HG03097 (cell line): ENCODE data around the gene ZNF385B.

Experiments used
- ATAC-seq: cut with Tn5 transposase; IDR thresholded peaks from one replicate; pipeline ENCODE4 v1.9.1; 2021; ENCODE audit not compliant: unreplicated experiment, low FRiP score

The ZNF385B gene

DNA sequence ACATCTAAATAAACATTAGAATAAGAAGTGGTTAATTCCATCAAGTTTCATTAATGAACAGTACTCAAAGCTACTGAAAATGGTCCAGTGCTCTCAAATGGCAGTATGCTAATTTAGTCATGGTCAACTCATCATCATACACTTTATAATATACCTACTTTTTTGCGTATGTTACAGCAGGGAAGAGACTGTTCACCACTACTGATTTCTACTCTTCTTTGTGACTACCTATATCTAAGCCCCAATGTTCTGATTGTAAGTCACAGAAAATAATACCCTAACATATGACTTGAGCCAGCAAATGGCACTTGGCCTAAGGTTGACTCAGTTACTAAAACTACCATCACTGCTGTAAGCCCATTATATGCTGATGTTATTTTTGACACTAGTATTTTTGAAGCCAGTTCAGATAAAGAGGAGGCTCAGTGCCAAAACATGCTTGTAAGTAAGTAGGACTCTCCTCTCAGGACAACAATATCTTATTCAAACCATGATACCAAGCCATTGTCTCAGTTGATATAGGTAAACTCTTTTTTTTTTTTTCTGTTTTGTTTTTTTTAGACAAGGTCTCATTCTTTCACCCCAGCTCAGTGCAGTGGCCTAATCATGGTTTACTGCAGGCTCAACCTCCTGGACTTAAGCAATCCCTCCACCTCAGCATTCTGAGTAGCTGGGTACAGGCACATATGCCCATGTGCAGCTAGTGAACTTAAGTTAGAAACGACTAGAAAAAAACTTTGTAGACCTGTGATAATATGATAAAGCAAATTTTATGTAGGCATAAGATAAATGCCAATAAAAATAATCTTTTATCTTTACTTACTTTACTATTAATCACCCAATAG lies 266.9 kb downstream of the ZNF385B start:
- ATAC-seq, result no peak

DNA sequence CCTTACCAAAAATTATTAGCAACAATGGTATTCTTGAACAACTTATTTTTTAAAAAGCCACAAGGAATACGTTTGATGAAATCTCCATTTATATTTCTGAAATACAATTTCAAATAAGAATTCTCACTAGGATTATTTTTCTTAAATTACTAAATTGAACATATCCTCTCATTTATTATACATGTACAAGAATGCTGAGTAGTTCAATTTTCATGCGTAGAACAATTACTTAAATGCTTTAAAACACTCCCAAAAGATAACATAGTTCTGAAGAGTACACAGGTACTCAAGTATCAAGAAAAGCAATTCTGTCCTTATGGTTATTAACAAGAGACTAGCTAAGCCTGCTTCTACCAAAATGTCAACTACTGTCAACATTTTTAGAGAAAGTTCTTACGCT lies 268.1 kb downstream of the ZNF385B start:
- ATAC-seq, result no peak

DNA sequence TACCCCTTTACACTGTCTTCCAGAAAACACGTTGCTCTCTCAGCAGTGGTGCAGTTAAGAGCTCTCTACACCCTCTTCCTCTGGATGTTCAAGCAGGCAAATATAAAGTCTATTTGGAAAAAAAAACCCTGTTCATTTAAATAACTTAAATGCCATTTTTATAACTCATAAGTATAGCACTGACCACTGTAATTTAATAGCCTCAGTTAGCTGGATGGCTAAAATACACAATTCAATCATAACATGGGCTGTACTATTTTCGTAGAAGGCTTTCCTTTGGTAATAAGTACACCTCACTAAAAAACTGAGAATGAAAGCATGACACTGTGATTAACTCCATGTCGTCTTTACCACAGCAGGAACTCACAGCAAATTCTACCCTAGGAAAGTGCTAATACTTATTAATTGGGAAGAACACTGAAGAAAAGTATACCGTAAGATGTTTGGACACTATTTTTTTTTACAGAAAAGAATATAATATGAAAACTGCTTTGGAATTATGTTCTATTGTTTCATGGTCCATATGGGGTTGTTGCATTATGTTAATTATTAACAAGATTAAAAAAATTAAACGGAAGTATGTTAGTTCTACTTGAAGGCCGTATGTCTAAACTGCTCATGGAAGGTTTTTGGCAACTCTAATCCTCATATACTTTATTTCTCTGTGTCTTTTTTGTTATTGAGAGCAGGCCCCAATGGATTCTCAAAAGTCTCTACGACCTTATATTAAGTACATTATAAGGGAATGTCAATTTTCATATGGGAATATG lies 269.1 kb downstream of the ZNF385B start:
- ATAC-seq, result no peak

DNA sequence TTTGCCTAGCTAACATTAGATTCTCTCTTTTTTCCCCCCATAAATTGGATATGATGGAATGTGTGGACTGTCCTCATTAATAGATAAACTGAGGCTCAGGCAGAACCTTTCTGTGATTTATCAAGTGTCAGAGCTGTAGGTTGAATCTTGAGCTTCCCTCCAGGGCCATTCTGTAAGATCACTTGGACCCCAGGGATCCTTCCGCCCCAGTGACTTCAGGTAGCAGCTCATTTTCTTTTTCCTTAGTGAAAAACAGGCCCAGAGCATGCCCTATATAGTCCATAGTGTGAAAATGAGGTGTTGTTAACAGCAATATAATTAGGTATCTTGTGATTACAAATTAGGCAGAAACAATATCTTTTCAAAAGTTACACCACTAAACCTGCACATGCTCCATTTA lies 269.7 kb downstream of the ZNF385B start:
- ATAC-seq, result no peak

DNA sequence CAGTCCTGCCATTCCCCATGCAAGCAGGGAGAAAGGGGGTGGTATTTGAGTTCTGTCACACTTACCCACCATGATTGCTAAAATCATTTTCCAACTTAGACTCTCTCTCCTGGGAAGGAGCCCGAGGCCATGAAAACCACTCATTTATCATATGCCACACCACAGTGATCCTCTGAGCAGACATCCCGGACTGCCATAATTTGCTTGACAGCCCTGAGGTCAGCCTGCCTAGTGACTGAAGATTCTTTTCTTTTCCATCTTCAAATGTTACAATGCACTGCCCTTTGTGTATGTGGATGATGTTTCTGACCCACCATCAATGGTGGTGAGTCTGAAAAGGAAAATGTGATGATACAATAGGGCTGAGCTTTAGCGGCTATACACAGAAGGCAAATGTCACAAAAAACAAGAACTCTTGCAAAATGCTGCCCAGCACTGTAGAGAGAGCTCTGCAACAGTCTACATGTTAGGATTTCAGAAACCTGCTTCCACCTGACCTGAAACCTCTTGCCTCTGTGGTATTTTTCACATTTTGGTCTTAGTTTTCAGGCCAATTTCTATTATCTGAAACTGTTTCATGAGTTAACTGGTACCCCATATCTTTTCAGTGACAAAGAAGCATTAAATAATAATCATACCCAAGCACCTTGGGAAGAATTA lies 272.8 kb downstream of the ZNF385B start:
- ATAC-seq, result no peak

DNA sequence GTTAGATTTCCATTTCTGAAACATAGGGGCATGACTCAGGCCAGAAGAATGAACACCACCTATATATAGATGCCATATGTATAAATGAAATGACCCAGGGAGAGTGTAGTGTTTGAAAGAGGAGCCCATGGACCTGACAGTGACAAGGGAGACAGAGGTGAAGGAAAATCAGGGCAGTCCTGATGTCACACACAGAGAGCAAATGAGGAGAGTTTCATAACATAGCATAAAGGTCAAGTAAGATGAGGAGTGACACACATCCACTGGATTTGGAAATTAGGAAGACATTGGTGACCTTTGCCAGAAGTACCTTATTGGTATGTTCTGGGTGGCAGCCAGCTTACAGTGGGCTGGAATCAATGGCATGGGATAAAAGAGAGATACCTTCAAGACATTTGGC lies 276.7 kb downstream of the ZNF385B start:
- no peak for ATAC-seq

DNA sequence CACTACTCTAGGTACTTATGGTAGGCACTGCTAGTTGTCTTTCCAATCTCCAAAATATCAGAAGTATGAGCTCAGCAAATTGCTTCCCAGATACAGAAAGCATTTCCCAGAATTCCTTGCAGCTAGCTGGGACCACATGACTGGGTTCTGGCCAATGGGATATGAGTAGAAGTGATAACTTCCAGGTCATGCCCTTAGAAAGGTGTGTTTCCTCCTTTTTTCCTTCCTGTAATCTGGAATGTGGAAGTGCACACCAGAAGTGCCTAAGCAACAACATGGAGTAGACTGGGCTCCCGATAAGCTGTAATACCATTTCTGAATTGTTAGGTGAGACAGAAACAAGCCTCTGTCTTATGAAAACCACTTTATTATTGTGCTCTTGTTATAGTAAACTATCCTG lies 279.8 kb downstream of the ZNF385B start:
- no peak for ATAC-seq

DNA sequence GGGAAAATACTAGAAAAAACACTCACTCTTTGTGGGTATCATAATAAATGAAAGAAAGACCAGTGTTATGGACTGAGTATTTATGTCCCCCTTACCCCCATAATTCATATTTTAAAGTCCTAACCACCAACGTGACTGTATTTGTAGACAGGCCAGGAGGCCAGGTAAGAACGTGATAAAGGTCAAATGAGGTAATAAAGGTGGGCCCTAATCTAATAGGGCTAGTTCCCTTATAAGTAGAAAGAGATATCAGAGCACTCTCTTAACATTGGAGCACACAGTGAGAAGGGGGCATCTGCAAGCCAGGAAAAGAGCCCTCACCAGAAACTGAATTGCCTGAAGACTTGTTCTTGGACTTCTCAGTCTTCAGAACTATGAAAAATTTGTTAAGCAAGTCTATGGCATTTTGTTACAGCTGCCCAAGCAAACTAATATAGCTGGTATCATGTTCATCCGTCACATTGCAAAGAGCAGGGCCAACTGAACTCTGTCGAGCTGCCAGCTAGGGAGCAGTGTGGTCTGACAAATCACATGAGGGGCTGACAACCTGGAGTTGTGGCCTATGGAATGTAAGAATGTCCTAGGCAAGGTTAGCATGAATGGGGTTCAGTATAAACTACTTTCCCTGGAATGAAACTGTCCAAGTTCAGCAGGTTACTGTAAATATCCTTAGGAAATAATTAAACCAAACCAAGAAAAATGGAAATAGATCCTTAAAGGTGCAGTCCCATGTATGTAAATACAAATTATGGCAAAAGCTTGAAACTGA lies 280.9 kb downstream of the ZNF385B start:
- no peak for ATAC-seq

DNA sequence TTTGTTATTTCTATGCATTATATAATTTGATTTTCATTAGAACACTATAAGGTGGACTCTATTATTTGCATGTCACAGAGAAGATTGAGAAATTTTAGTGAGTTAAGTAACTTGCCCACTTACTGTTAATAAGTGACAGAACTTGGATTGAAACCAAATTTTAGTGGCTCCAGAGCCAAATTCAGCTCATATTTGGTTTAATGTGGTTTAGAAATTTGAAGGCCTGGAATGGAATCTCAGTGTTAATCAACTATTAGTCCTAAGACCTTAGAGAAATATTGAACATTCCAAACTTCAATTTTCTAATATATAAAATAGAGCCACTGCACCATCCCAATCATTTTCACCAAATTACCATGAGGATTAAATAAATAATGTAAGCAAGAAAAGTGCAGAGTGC lies 281.6 kb downstream of the ZNF385B start:
- ATAC-seq, result no peak

DNA sequence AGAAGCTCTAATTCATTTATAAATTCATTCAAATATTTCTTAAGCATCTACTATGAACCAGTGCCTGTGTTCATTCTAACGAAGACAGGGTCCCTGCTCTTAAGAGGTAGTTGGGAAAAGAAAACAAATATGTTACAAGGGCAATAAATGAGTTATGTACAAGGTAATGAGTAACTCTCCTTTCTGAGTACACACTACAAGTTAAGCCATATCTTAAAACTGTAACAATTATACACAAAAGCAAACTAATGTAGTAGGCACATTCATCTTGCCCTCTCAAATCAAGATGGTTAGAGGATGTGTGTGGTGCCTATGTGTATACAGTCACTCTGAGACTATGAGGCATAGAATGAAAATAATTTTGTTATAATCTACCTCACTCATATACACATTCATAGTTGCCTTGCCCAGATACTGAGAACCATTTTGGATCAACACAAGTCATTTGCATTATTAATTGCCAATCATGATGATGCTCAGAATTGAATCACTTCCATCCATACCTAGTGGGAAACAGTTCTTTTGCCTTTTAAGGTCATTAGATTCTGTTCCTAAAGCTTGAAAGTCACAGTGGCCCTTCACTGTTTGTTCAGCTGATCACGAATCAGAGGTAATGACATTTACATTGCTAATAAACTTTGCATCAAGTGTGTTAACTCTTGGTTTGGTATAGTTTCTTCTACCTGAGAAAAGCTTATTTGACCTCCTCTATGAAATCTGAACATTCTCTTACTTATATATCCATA lies 283.1 kb downstream of the ZNF385B start:
- no peak for ATAC-seq

DNA sequence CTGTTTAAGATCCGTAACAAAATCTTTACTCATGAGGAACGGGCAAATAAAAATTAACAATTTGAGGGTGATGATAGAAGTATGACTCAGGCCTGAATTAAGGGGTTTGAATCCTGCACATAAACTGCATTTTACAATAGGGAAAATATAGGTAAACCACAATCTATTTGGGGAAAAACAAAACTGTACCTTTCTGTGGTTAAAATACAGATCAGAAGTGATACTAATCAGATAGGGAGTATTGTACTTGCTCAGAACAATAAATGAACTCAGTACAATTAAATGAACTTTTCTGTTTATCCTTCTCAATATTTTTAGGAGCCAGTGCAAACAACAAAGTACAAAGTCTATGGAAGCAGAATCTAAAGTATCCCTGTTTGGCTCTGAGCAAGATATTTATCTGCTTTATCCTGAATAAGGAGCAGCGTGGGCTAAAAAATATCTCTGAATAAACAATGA lies 287.3 kb downstream of the ZNF385B start:
- no peak for ATAC-seq

DNA sequence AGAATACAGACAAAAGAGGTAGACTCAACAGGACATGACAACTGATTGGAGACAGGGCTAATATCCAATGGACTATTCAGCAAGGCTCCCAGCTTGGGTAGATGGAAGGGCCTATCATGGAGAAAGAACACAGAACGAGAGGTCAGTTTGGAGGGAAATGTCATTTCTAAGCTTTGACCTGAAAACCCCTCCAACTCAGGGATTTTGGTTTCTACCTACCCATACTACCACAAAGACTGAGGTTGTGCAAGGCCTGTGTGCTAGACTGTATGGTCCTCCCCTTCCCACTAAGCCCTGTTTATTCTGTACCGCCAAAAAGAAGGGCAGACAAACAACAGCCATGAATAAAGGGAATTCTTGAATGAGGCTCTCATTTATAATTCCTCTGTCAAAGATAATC lies 288.9 kb downstream of the ZNF385B start:
- ATAC-seq, result no peak

DNA sequence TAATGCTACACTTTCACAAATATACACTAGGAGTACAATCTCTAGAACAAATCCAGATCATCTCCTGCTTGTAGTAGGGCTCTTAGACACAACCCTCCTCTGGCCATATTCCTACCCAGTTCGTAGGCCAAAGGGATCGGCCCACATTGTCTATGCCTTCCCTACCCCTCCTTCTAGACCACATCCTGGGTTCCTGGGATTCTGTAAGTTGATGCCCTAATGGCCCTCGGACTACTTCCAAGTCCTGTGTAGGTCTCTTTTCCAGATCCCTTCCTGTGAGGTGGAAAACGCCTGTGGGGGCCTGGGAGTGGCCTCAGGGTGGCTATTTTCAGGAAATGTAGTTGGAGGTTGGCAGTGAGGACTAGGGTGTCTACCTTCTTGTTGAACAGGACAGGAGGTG lies 289.7 kb downstream of the ZNF385B start:
- ATAC-seq, result no peak

DNA sequence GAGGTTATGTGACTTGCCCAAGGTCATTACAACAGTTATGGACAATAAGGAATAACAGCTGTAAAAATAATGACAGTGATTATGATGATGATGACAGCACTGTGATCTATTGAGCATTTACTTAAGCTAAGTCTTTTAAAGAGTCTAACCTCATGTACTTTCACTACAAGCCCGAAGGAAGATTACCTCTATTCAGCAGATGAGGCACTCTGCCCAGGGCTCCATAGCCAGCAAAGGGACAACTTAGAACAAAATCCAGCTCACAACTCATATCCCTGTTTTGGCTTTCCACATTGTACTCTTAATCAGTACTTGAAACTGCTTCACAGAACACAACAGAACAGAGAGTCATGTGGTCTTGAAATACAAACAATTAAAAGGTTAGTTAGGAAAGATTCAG lies 290.2 kb downstream of the ZNF385B start:
- ATAC-seq, result no peak

DNA sequence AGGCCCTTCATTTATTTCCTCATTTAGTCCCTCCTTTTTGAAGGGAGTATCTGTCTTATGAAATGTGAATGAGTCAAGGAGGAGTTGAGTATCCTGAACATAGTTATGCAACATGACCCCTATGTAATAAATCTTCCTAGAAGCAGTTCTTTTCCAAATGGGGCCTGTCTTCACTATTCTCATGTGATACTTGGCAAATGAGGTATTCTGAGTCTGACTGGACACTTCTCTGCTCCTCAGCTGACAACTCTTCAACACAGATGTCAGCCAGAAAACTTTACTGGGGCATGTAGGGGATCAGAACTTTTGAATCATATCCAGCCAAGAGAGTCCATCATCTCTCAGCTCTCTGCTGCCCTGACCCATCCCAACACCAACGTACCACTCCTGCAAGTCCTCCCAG lies 291.6 kb downstream of the ZNF385B start:
- ATAC-seq, result no peak

DNA sequence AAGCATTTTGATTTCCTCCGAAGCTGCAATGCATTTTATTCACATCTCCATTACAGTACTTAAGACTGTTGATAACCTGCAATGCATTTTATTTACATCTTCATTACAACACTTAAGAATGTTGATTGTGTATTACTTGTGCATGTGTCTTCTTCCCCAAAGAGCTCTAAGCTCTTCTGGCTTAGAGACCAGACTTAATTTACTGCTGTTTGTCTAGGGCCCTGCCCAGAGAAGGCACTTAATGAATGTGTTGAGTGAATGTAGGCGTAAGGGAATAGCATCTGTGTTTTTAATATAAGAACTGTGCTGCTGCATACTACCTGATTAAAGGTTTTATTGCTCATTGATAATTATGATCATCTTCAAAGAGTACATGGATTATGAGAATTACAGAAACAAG lies 295.6 kb downstream of the ZNF385B start:
- ATAC-seq, result no peak

DNA sequence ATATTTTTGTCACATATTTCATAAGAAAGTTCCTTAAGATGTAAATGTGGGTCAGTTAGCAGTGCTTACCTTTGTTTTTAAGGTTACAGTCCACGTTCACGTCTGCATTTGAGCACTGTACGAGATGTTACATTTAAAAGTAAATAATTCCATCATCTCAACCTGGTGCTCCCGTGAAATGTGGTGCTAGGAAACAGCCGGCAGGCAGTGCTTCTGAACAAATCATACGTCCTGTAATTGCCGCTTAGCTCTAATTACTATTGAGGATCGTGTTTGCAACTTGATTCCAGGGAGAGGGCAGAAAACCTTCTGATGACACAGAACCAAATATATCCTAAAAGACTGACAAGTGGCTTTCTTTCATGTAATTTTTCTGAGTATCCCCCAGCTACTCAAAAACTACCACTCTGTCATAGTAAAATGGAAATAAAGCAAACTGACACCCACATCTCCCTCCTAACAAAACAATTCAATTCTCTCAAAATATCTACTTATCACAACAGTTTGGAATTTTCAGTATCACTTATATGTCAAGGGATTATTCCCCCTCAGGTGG lies 299.0 kb downstream of the ZNF385B start:
- ATAC-seq, result no peak

DNA sequence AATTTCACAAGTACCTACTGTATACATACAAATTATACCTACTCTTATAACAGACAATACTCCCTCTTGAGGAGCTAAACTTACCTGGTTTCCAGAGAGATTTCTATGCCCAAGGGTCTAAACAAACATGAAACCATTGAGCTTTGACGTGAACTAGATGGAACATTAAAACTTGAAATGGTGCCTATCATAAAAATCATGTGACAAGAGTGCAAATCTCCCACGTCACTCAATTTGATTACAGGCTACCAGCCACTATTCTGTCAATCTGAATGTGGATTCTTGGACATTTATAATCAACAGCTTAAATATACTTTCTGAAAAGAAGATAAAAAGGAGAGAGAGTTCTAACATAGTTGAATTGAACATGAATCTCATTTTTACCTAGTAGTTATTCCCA lies 299.7 kb downstream of the ZNF385B start:
- no peak for ATAC-seq

DNA sequence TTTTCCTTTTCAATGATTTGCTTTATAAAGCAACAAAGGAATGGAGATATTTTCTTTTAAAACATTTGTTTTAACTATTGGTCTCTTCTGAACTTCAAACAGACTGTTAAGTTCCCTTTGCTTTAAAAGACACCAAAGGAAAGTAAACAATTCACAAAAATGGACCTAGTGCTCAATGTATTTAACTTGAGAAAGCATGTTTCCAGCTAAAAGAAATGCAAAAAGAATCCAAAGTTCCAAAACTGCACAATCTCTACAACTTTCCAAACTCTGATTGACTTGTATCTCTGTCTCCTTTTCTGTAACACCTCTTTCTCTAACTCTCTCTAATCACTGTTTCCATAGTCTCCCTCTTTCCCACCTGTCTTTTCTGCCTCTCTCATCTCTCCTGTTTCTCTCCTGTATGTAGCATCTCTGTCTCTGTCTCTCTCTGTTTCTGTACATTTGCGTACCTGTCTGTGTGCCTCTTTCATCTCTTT lies 301.1 kb downstream of the ZNF385B start:
- ATAC-seq, result no peak
